Breast epithelium (tissue), 3 donors: Measurements from ENCODE around the gene FGGY.

Experiments used
- POLR2AphosphoS5 ChIP-seq, 3 donors: sonication (generic); formaldehyde crosslinking; IDR thresholded peaks; one replicate each; pipeline ENCODE4 v1.6.1; 2017; ENCODE audit warnings: antibody characterized with exemption in 3 of 3
- TF ChIP-seq, protein P1 (sequence below), 3 donors: fragments of 450-650 bp; IDR thresholded peaks; one replicate each; pipeline ENCODE4 v1.5.1; 2016 to 2017; ENCODE audit warnings: antibody characterized with exemption in 3 of 3, mild to moderate bottlenecking in 3 of 3, moderate library complexity in 3 of 3

DNA sequence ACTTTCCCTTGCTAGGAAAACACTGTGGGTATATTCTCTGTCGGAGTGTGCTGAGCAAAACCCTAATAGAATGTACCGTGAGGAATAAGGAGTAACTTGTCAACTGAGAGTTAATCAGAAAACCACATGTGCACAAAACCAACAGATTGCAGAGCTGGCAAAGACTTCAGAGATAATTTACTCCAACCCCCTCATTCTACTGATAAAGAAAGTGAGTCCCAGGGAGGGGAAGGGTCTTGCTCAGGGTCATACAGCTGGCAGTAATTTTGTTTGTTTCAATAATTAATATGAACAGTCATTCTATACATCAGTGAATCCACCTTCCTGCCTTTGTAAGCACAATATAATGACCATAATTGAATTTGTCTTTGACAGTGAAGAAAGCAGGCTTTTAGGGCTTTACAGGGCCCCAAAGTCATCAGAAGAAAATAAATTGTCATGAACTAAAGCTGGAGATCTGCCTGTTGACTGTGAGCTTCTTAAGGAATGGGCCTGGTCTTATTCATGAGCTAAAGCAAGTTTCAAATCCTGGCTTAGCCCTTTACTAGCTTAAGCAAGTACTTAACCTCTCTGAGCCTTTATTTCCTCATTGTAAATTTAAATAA, 450.6 kb downstream of the FGGY start:
- TF ChIP-seq POLR2AphosphoS5 (IDR thresholded peaks at IDR 0.05): no peak
- TF ChIP-seq, protein P1, sequence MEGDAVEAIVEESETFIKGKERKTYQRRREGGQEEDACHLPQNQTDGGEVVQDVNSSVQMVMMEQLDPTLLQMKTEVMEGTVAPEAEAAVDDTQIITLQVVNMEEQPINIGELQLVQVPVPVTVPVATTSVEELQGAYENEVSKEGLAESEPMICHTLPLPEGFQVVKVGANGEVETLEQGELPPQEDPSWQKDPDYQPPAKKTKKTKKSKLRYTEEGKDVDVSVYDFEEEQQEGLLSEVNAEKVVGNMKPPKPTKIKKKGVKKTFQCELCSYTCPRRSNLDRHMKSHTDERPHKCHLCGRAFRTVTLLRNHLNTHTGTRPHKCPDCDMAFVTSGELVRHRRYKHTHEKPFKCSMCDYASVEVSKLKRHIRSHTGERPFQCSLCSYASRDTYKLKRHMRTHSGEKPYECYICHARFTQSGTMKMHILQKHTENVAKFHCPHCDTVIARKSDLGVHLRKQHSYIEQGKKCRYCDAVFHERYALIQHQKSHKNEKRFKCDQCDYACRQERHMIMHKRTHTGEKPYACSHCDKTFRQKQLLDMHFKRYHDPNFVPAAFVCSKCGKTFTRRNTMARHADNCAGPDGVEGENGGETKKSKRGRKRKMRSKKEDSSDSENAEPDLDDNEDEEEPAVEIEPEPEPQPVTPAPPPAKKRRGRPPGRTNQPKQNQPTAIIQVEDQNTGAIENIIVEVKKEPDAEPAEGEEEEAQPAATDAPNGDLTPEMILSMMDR (IDR thresholded peaks at IDR 0.05): no peak
